ENCODE measurements around the gene CPEB3.

GRCh38 chr10:92309272-92309671 lies 18.4 kb upstream of the CPEB3 start:
- TF ChIP-seq CTCF (IDR thresholded peaks at IDR 0.05) (no peak), POLR2A (IDR thresholded peaks at IDR 0.05) (no peak)

Measured in testis (tissue), 2 donors.